WTC11 (cell line): ENCODE results near the gene COL4A1.

Experiments
- MYBL2 ChIP-seq: sonication (generic); formaldehyde crosslinking; IDR thresholded peaks from 2 replicates; pipeline ENCODE4 v1.8.1; 2023; ENCODE audit warnings: mild to moderate bottlenecking, moderate library complexity, missing genetic modification reagents
- PRDM15 ChIP-seq: sonication (generic); formaldehyde crosslinking; IDR thresholded peaks from 2 replicates; pipeline ENCODE4 v1.8.0; 2022; ENCODE audit warnings: missing genetic modification reagents
- TF ChIP-seq, protein P1 (sequence below): fragments of 200-600 bp; IDR thresholded peaks from 2 replicates; pipeline ENCODE4 v1.8.0; 2022; ENCODE audit warnings: antibody characterized with exemption
- TF ChIP-seq, protein P2 (sequence below): sonication (generic); formaldehyde crosslinking; IDR thresholded peaks from 2 replicates; pipeline ENCODE4 v1.8.0; 2022; ENCODE audit warnings: mild to moderate bottlenecking, missing genetic modification reagents

- TF ChIP-seq MYBL2 (CRISPR knock-in tag) (no peak), PRDM15 (no peak)
- TF ChIP-seq, protein P1, sequence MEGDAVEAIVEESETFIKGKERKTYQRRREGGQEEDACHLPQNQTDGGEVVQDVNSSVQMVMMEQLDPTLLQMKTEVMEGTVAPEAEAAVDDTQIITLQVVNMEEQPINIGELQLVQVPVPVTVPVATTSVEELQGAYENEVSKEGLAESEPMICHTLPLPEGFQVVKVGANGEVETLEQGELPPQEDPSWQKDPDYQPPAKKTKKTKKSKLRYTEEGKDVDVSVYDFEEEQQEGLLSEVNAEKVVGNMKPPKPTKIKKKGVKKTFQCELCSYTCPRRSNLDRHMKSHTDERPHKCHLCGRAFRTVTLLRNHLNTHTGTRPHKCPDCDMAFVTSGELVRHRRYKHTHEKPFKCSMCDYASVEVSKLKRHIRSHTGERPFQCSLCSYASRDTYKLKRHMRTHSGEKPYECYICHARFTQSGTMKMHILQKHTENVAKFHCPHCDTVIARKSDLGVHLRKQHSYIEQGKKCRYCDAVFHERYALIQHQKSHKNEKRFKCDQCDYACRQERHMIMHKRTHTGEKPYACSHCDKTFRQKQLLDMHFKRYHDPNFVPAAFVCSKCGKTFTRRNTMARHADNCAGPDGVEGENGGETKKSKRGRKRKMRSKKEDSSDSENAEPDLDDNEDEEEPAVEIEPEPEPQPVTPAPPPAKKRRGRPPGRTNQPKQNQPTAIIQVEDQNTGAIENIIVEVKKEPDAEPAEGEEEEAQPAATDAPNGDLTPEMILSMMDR, result no peak
- TF ChIP-seq, protein P2, sequence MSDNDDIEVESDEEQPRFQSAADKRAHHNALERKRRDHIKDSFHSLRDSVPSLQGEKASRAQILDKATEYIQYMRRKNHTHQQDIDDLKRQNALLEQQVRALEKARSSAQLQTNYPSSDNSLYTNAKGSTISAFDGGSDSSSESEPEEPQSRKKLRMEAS (CRISPR knock-in tag), result no peak
Observed at GRCh38 chr13:110125613-110126272, 181.2 kb downstream of the COL4A1 start.
